ENCODE data around the gene MEG3.

MEG3 gene

DNA sequence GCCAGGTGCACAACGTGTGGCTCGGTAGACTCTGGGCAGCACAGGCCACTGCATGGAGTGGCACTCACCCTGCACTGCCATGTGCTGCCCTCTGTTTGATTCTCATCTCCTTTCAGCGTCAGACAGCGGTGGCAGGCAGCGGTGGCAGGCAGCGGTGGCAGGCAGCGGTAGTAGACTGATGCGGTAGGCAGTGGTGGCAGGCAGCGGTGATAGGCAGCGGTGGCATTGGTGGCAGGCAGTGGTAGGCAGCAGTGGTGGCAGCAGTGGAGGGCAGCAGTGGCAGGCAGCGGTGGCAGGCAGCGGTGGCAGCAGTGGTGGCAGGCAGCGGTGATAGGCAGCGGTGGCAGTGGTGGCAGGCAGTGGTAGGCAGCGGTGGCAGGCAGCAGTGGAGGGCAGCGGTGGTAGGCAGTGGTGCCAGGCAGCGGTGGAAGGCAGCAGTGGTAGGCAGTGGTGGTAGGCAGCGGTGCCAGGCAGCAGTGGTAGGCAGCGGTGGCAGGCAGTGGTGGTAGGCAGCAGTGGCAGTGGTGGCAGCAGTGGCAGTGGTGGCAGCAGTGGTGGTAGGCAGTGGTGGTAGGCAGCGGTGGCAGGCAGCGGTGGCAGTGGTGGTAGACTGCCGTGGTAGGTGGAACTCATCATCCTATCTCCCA, 6.0 kb upstream of the MEG3 start:
- no peak for DNase-seq (ENCODE audit: low read depth)
- no peak overlapping the region for H3K4me3 ChIP-seq (ENCODE audit: low read depth, low read length)
- TF ChIP-seq, protein P1, sequence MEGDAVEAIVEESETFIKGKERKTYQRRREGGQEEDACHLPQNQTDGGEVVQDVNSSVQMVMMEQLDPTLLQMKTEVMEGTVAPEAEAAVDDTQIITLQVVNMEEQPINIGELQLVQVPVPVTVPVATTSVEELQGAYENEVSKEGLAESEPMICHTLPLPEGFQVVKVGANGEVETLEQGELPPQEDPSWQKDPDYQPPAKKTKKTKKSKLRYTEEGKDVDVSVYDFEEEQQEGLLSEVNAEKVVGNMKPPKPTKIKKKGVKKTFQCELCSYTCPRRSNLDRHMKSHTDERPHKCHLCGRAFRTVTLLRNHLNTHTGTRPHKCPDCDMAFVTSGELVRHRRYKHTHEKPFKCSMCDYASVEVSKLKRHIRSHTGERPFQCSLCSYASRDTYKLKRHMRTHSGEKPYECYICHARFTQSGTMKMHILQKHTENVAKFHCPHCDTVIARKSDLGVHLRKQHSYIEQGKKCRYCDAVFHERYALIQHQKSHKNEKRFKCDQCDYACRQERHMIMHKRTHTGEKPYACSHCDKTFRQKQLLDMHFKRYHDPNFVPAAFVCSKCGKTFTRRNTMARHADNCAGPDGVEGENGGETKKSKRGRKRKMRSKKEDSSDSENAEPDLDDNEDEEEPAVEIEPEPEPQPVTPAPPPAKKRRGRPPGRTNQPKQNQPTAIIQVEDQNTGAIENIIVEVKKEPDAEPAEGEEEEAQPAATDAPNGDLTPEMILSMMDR (conservative IDR thresholded peaks at IDR 0.05; ENCODE audit: low read depth, low read length), result no peak

DNA sequence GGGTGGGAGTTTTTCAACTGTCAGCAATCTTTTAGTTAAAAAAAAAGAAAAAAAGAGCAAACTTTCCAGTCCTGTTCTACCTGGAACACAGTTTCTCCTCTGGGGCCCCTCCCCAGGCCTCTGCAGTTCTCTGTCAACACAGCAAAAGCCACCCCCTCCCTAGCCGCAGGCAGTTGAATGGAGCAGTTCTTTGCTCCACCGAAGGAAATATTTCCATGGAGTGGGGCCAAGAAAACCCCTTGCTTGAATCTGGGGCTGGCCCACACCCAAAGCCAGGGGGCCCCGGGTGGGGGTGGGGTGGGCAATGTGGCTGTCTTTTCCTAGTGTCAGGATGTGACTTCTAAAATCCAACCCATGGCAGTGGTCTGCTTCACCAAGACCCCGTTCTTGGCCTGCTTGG, 5.0 kb upstream of the MEG3 start:
- no peak overlapping the region for H3K4me3 ChIP-seq (ENCODE audit: low read depth, low read length)
- no peak for DNase-seq (ENCODE audit: low read depth)
- TF ChIP-seq, protein P1 (conservative IDR thresholded peaks at IDR 0.05; ENCODE audit: low read depth, low read length), result no peak

- DNase-seq (ENCODE audit: low read depth), result no peak
- TF ChIP-seq, protein P1 (conservative IDR thresholded peaks at IDR 0.05; ENCODE audit: low read depth, low read length), result no peak
- H3K4me3 ChIP-seq (ENCODE audit: low read depth, low read length), result no peak overlapping the region
These were observed 3.9 kb upstream of the MEG3 start for GRCh38 chr14:100822013-100822412.

DNA sequence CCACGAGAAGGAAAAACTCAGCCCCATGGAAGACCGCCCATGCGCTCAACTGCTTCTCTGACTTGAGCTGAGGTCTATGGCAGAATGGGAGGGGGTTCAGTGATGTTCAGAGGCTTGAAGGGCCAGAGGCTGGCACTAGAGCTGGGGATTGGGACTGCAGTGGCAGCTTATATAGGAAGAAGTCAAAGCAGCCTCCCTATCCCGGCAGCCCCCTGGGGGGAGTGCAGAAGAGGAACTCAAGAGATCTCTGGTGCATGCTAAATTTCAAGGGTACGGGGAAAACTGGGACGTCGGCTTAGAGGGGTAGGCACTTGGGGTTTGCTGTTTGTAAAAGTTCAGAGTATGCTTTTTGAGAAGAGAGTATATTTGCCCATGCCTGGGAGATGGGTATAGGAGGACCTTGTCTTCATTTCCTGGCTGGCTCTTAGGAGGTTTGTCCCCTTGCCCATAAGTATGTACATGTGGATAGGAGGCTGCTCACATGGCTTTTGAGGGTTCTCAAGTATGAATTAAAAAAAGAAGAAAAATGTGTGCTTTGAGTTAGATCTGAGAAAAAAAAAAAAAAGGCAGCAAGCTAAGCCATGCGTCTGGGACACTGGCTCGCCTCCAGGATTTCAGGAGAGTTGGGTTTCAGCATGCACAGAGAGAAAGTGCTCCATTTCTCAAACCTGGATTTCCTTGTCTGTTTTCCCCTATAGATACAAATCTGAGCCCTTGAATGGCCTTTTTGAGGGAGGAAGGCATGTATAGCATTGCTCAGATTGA, 3.2 kb upstream of the MEG3 start:
- no peak overlapping the region for H3K4me3 ChIP-seq (ENCODE audit: low read depth, low read length)
- TF ChIP-seq, protein P1 (conservative IDR thresholded peaks at IDR 0.05; ENCODE audit: low read depth, low read length), result no peak
- peak; percentile 35 for DNase-seq (ENCODE audit: low read depth)

GRCh38 chr14:100823413-100824080, 2.4 kb upstream of the MEG3 start:
- no peak for DNase-seq (ENCODE audit: low read depth)
- H3K4me3 ChIP-seq (ENCODE audit: low read depth, low read length), result no peak overlapping the region
- TF ChIP-seq, protein P1 (conservative IDR thresholded peaks at IDR 0.05; ENCODE audit: low read depth, low read length), result no peak

DNA sequence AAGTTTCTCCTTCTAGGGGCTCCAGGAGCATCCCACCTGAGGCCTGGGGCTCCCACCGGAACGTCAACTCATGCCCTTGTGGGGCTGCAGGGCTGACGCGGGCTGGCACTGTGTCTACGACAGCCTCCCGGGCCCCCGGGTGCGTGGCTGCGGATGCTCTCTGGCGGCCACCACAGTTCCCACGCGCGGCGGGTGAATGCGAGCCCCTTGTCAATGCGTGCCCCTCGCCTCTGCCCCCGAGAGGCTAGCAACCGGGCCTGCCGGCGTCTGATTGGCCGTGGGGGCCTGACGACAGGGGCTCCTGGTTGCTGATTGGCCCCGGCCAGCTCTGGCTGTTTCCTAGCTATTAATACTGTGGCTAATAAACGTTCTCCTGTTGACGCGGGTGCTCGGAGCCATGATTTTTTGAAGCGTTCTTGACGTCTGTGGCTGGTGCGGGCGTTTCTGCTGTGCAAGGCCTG, 1.8 kb upstream of the MEG3 start:
- H3K4me3 ChIP-seq (ENCODE audit: low read depth, low read length), result no peak overlapping the region
- TF ChIP-seq, protein P1 (conservative IDR thresholded peaks at IDR 0.05; ENCODE audit: low read depth, low read length), result no peak
- DNase-seq (ENCODE audit: low read depth), result peak; percentile 81
